Natural killer cell (primary cell): ENCODE measurements around the gene TENT5C. TPM values are rescaled to one million over a fixed set of nuclear protein-coding genes. Genes with fewer than 3 reads are reported as not detected.

Source experiments
- ATAC-seq, 3 donors: fragments of 150-1000 bp in 2 of 3; fragments of 200-7000 bp in 1 of 3; cut with Tn5 transposase; 1 replicate in 1 of 3; 2 replicates in 2 of 3; pipeline ENCODE4 v1.10.0; 2021; ENCODE audit warnings: mild to moderate bottlenecking in 2 of 3, moderate library complexity in 2 of 3
- DNase-seq, 2 donors: peaks; one replicate each; pipeline versions ENCODE4 v3.0.0 to v3.0.0-alpha.2; 2013 to 2021; ENCODE audit warnings: mixed read lengths in 1 of 2
- H3K27ac ChIP-seq: one replicate; pipeline ENCODE4 v1.5.1; 2013; ENCODE audit warnings: mild to moderate bottlenecking, low read length
- H3K27me3 ChIP-seq: one replicate; pipeline ENCODE4 v1.6.1; 2013; ENCODE audit warnings: low read length; ENCODE audit not compliant: control insufficient read depth, insufficient read depth
- H3K36me3 ChIP-seq: one replicate; pipeline ENCODE4 v1.6.1; 2013; ENCODE audit warnings: low read length; ENCODE audit not compliant: control insufficient read depth, insufficient read depth
- H3K4me1 ChIP-seq: one replicate; pipeline ENCODE4 v1.6.1; 2013; ENCODE audit warnings: low read length; ENCODE audit not compliant: control insufficient read depth, insufficient read depth
- H3K4me3 ChIP-seq: one replicate; pipeline ENCODE4 v1.5.1; 2013; ENCODE audit warnings: low read length
- H3K9me3 ChIP-seq: one replicate; pipeline ENCODE4 v1.6.1; 2013; ENCODE audit warnings: low read length; ENCODE audit not compliant: control insufficient read depth, insufficient read depth
- H3K27ac Mint-ChIP-seq, 2 donors: one replicate each; pipeline ENCODE4 v1.8.0; 2022; ENCODE audit warnings: mild to moderate bottlenecking in 2 of 2, mixed read lengths in 2 of 2, moderate library complexity in 1 of 2
- H3K27me3 Mint-ChIP-seq, 2 donors: one replicate each; pipeline ENCODE4 v1.8.0; 2022; ENCODE audit warnings: low read depth in 2 of 2, mixed read lengths in 2 of 2
- H3K36me3 Mint-ChIP-seq: one replicate; pipeline ENCODE4 v1.8.0; 2022; ENCODE audit warnings: mixed read lengths
- H3K4me1 Mint-ChIP-seq, 2 donors: one replicate each; pipeline ENCODE4 v1.8.0; 2022; ENCODE audit warnings: mixed read lengths in 2 of 2
- H3K4me3 Mint-ChIP-seq: one replicate; pipeline ENCODE4 v1.8.0; 2022; ENCODE audit warnings: mild to moderate bottlenecking, moderate library complexity, mixed read lengths
- H3K9me3 Mint-ChIP-seq, 2 donors: one replicate each; pipeline ENCODE4 v1.8.0; 2022; ENCODE audit warnings: mixed read lengths in 2 of 2
- CTCF ChIP-seq: fragments of 200-600 bp; IDR thresholded peaks from one replicate; pipeline ENCODE4 v1.8.0; 2022; ENCODE audit warnings: antibody characterized with exemption
- WGBS: methylation state at CpG from one replicate; pipeline ENCODE4 v1.1.7; 2013; ENCODE audit warnings: missing lambda C conversion rate; ENCODE audit not compliant: insufficient coverage; 5-methylcytosine and 5-hydroxymethylcytosine counted together
- intact Hi-C: fragments of 100-400 bp; cut with micrococcal nuclease; formaldehyde crosslinking; loops from one replicate; pipeline ENCODE4 v1.14.2; 2022
- total RNA-seq, 4 donors: library from RNA; stranded (reverse); fragments of 120-200 nt in 1 of 4; gene quantifications; one replicate each; pipeline versions ENCODE4 v1.2.3 to v1.2.4, GENCODE V29; 2013 to 2022

The TENT5C gene
- total RNA-seq, 3 donors from 2014 or later (not counting 1 experiment from before 2014, with no cell fraction given): 80.6 to 109 (median 90.9) TPM

GRCh38 chr1:117676615-117677130 is 70.8 kb downstream of the TENT5C start:
- no peak for ATAC-seq
- Histone ChIP-seq H3K27ac (no peak overlapping the region), H3K4me1 (peaks cover 13% of the 10 kb centered on the region), H3K36me3 (no peaks in the 10 kb centered on the region), H3K27me3 (no peaks in the 10 kb centered on the region), H3K9me3 (no peaks in the 10 kb centered on the region), H3K4me3 (no peak overlapping the region)
- Mint-ChIP-seq H3K27me3 (peaks cover 0 to 6% of the 10 kb centered on the region in 2 donors), H3K4me3 (no peak overlapping the region), H3K4me1 (peaks cover 8 to 13% of the 10 kb centered on the region in 2 donors), H3K9me3 (no peaks in the 10 kb centered on the region), H3K36me3 (no peaks in the 10 kb centered on the region), H3K27ac (no peak overlapping the region)
- 83% methylated on average over 7 of the region's 7 CpGs for WGBS
- intact Hi-C loops: no loop called here
- no peak for TF ChIP-seq CTCF
- DNase-seq: no peak

Other genes with a start within 250 kb of the TENT5C start
- gene MAN1A2, start 238.6 kb upstream of the TENT5C start, total RNA-seq: 10 to 100 TPM; 75.5 to 90.0 (median 87.1) TPM